B cell (primary cell): ENCODE measurements around the gene VNN1. TPM values are rescaled to one million over a fixed set of nuclear protein-coding genes. Genes with fewer than 3 reads are reported as not detected.
"Not testable (repeated sequence)": the region's sequence is repeated elsewhere in the genome, so short reads cannot be mapped to it uniquely, and the experiment has no call there.

Source experiments
- ATAC-seq: fragments of 200-7000 bp; cut with Tn5 transposase; one replicate; pipeline ENCODE4 v1.10.0; 2021; ENCODE audit warnings: low read depth, mild to moderate bottlenecking, moderate number of reproducible peaks, moderate library complexity
- CTCF ChIA-PET: fragments of 350-600 bp; sonication (Branson Sonifier 250); formaldehyde crosslinking; loops from one replicate; lab custom pipeline; 2021; ENCODE audit warnings: antibody characterized with exemption, inconsistent platforms; lab: Charles Lee
- POLR2A ChIA-PET: fragments of 350-600 bp; sonication (Branson Sonifier 250); formaldehyde crosslinking; loops from one replicate; lab custom pipeline; 2021; ENCODE audit warnings: antibody characterized with exemption; lab: Charles Lee
- DNase-seq: peaks from one replicate; pipeline ENCODE4 v3.0.0; 2013
- H2AFZ ChIP-seq: 2 replicates; pipeline ENCODE4 v1.6.1; 2012; ENCODE audit warnings: mild to moderate bottlenecking, low read depth, low read length; ENCODE audit not compliant: insufficient read depth, poor library complexity, severe bottlenecking
- H3K27ac ChIP-seq, 2 donors: 1 replicate in 1 of 2; 2 replicates in 1 of 2; pipeline ENCODE4 v1.5.1; 2012 to 2013; ENCODE audit warnings: low read length in 2 of 2, mild to moderate bottlenecking in 2 of 2, moderate library complexity in 1 of 2
- H3K27me3 ChIP-seq, 4 experiments: fragments of 200-600 bp in 1 of 4; sonication (generic) in 1 of 4; replicated peaks in 1 of 4; 1 replicate in 2 of 4; 2 replicates in 2 of 4; pipeline versions ENCODE4 v1.6.1 to v1.7.0; 2013 to 2016; ENCODE audit warnings: low read length in 3 of 4, mild to moderate bottlenecking in 2 of 4, mixed read lengths in 1 of 4, moderate library complexity in 1 of 4; ENCODE audit not compliant: insufficient read depth in 4 of 4, control insufficient read depth in 3 of 4; ENCODE audit errors: control extremely low read depth in 1 of 4
- H3K36me3 ChIP-seq, 2 experiments: replicated peaks in 1 of 2; 1 replicate in 1 of 2; 2 replicates in 1 of 2; pipeline versions ENCODE4 v1.6.1 to v1.7.1; 2013; ENCODE audit warnings: low read length in 1 of 2; ENCODE audit not compliant: insufficient read depth in 2 of 2, control insufficient read depth in 1 of 2; ENCODE audit errors: control extremely low read depth in 1 of 2, extremely low read depth in 1 of 2
- H3K4me1 ChIP-seq, 2 donors: fragments of 200-600 bp in 1 of 2; sonication (generic) in 1 of 2; 1 replicate in 1 of 2; 2 replicates in 1 of 2; pipeline versions ENCODE4 v1.5.1 to v1.6.1; 2013 to 2017; ENCODE audit warnings: low read length in 2 of 2; ENCODE audit not compliant: control insufficient read depth in 2 of 2, insufficient read depth in 2 of 2
- H3K4me2 ChIP-seq: replicated peaks from 2 replicates; pipeline ENCODE3; 2012; ENCODE audit warnings: mild to moderate bottlenecking, low read depth, low read length; ENCODE audit not compliant: poor library complexity, severe bottlenecking
- H3K4me3 ChIP-seq, 5 experiments: fragments of 200-600 bp in 1 of 5; sonication (generic) in 1 of 5; 1 replicate in 3 of 5; 2 replicates in 2 of 5; pipeline versions ENCODE4 v1.5.1 to v1.7.0; 2011 to 2016; ENCODE audit warnings: low read length in 4 of 5, mild to moderate bottlenecking in 4 of 5, low read depth in 2 of 5, control low read depth in 1 of 5, moderate library complexity in 1 of 5; ENCODE audit not compliant: insufficient read depth in 1 of 5; ENCODE audit errors: control extremely low read depth in 1 of 5, extremely low read depth in 1 of 5
- H3K79me2 ChIP-seq: fragments of 200-600 bp; sonication (generic); one replicate; pipeline ENCODE4 v1.6.0; 2016; ENCODE audit warnings: low read length; ENCODE audit not compliant: control insufficient read depth, insufficient read depth
- H3K9ac ChIP-seq: fragments of 200-600 bp; sonication (generic); 2 replicates; pipeline ENCODE4 v1.6.1; 2017; ENCODE audit warnings: mild to moderate bottlenecking, low read length, moderate library complexity
- H3K9me3 ChIP-seq, 3 donors: one replicate each; pipeline versions ENCODE4 v1.6.1 to v1.7.1; 2013; ENCODE audit warnings: low read length in 2 of 3; ENCODE audit not compliant: control insufficient read depth in 2 of 3, insufficient read depth in 1 of 3; ENCODE audit errors: control extremely low read depth in 1 of 3
- H4K20me1 ChIP-seq: 2 replicates; pipeline ENCODE4 v1.6.0; 2012; ENCODE audit warnings: mild to moderate bottlenecking, low read length; ENCODE audit not compliant: insufficient read depth, control insufficient read depth, poor library complexity, severe bottlenecking
- H3K27ac Mint-ChIP-seq: one replicate; pipeline ENCODE4 v1.8.0; 2021; ENCODE audit warnings: mixed read lengths
- H3K27me3 Mint-ChIP-seq: one replicate; pipeline ENCODE4 v1.8.0; 2021; ENCODE audit warnings: mixed read lengths
- H3K4me1 Mint-ChIP-seq: one replicate; pipeline ENCODE4 v1.8.0; 2021; ENCODE audit warnings: mixed read lengths
- H3K4me3 Mint-ChIP-seq: one replicate; pipeline ENCODE4 v1.8.0; 2021; ENCODE audit warnings: mixed read lengths
- H3K9me3 Mint-ChIP-seq: one replicate; pipeline ENCODE4 v1.8.0; 2022; ENCODE audit warnings: mixed read lengths; ENCODE audit not compliant: insufficient read depth
- CTCF ChIP-seq: fragments of 200-600 bp; IDR thresholded peaks from one replicate; pipeline ENCODE4 v1.8.0; 2022; ENCODE audit warnings: antibody characterized with exemption, mild to moderate bottlenecking
- EZH2 ChIP-seq: IDR thresholded peaks from 2 replicates; pipeline ENCODE4 v1.6.1; 2012; ENCODE audit warnings: borderline replicate concordance, low read depth, mild to moderate bottlenecking, moderate library complexity, low read length; ENCODE audit not compliant: insufficient read depth, poor library complexity, severe bottlenecking
- WGBS: methylation state at CpG from one replicate; pipeline ENCODE4 v1.1.5; 2013; ENCODE audit warnings: missing lambda C conversion rate; ENCODE audit not compliant: insufficient coverage; 5-methylcytosine and 5-hydroxymethylcytosine counted together
- intact Hi-C: fragments of 100-400 bp; cut with micrococcal nuclease; formaldehyde crosslinking; loops from one replicate; pipeline ENCODE4 v1.10.0; 2022
- polyA plus RNA-seq: library from polyadenylated mRNA; depleted of rRNA; stranded (reverse); fragments of >200 nt; gene quantifications from 2 replicates; pipeline ENCODE4 v1.2.3, GENCODE V29; 2012
- total RNA-seq, 2 donors: library from RNA; stranded (reverse); fragments of 120-200 nt in 1 of 2; gene quantifications; 1 replicate in 1 of 2; 2 replicates in 1 of 2; pipeline versions ENCODE4 v1.2.3 to v1.2.4, GENCODE V29; 2013 to 2022

The VNN1 gene
- total and polyA plus RNA-seq, 2 donors (not counting 1 experiment from before 2014, with no cell fraction given): 0.04 TPM; not detected in 1

GRCh38 chr6:132635288-132635687 is 78.6 kb downstream of the VNN1 start:
- H3K4me1 Mint-ChIP-seq, H3K79me2 ChIP-seq, CTCF ChIA-PET, H4K20me1 ChIP-seq, H3K9me3 Mint-ChIP-seq, H3K36me3 ChIP-seq, H3K4me3 Mint-ChIP-seq, ATAC-seq, H3K9me3 ChIP-seq, H3K27ac Mint-ChIP-seq, H3K4me3 ChIP-seq, POLR2A ChIA-PET, H3K9ac ChIP-seq, DNase-seq, H3K4me1 ChIP-seq, H2AFZ ChIP-seq, intact Hi-C loops, H3K4me2 ChIP-seq, H3K27ac ChIP-seq: not testable (repeated sequence)
- H3K27me3 ChIP-seq: peaks cover 0 to 17% (median 11%) of the 10 kb centered on the region in 4 experiments
- 73% methylated on average over 3 of the region's 3 CpGs for WGBS
- H3K27me3 Mint-ChIP-seq: peaks cover 43% of the 10 kb centered on the region

- ChIA-PET CTCF (no interaction called here), POLR2A (no interaction called here)
- 88% methylated on average over 2 of the region's 4 CpGs for WGBS
- H3K27ac Mint-ChIP-seq: no peak overlapping the region
- Histone ChIP-seq H3K4me1 (no peaks in the 10 kb centered on the region), H3K9me3 (no peaks in the 10 kb centered on the region), H3K27ac (no peak overlapping the region), H2AFZ (no peak overlapping the region), H3K36me3 (no peaks in the 10 kb centered on the region), H3K4me2 (no peak overlapping the region), H3K79me2 (no peaks in the 10 kb centered on the region), H4K20me1 (no peaks in the 10 kb centered on the region), H3K27me3 (peaks cover 0 to 17% (median 11%) of the 10 kb centered on the region in 4 experiments), H3K9ac (no peak overlapping the region), H3K4me3 (no peak overlapping the region)
- intact Hi-C loops: no loop called here
- no peak for ATAC-seq
- H3K9me3 Mint-ChIP-seq: no peaks in the 10 kb centered on the region
- H3K4me3 Mint-ChIP-seq: no peak overlapping the region
- TF ChIP-seq EZH2 (no peak), CTCF (no peak)
- H3K4me1 Mint-ChIP-seq: peaks cover 6% of the 10 kb centered on the region
- H3K27me3 Mint-ChIP-seq: peaks cover 43% of the 10 kb centered on the region
- no peak for DNase-seq
These were observed 79.1 kb downstream of the VNN1 start for GRCh38 chr6:132634796-132635195.
